H1 (cell line): ENCODE data around the gene ADAMTS14. TPM values are rescaled to one million over a fixed set of nuclear protein-coding genes. Genes with fewer than 3 reads are reported as not detected.

Experiments
- CTCF ChIA-PET: fragments of 300-600 bp; sonication (Branson Sonifier 250); formaldehyde crosslinking; loops from one replicate; lab custom pipeline; 2021; ENCODE audit not compliant: partially characterized antibody; lab: Charles Lee
- POLR2A ChIA-PET: fragments of 300-600 bp; sonication (Branson Sonifier 250); formaldehyde crosslinking; loops from one replicate; lab custom pipeline; 2021; ENCODE audit warnings: inconsistent platforms; ENCODE audit not compliant: partially characterized antibody; lab: Charles Lee
- DNase-seq, 2 experiments: peaks; one replicate each; pipeline versions ENCODE4 v3.0.0 to v3.0.0-alpha.2; 2010 to 2022; ENCODE audit warnings: low spot score in 2 of 2, low read depth in 1 of 2, mixed read lengths in 1 of 2
- FAIRE-seq: peaks from 2 replicates; lab custom pipeline; 2011; peaks lifted over from hg19 to GRCh38; lab: Jason Lieb, UNC
- H2AFZ ChIP-seq: 2 replicates; pipeline ENCODE4 v1.8.1; 2012; ENCODE audit warnings: low read length, inconsistent platforms
- H2AK5ac ChIP-seq: 2 replicates; pipeline ENCODE4 v1.6.1; 2013; ENCODE audit warnings: low read depth, low read length
- H2BK120ac ChIP-seq: replicated peaks from 2 replicates; pipeline ENCODE3; 2013; ENCODE audit warnings: low read depth, low read length, inconsistent platforms
- H2BK12ac ChIP-seq: 2 replicates; pipeline ENCODE4 v1.6.1; 2013; ENCODE audit warnings: low read depth, low read length
- H2BK15ac ChIP-seq: 2 replicates; pipeline ENCODE4 v1.6.1; 2013; ENCODE audit warnings: low read length
- H2BK20ac ChIP-seq: 2 replicates; pipeline ENCODE4 v1.6.1; 2013; ENCODE audit warnings: low read length
- H2BK5ac ChIP-seq: 2 replicates; pipeline ENCODE4 v1.6.1; 2013; ENCODE audit warnings: low read depth, low read length
- H3K14ac ChIP-seq: 2 replicates; pipeline ENCODE4 v1.6.1; 2013; ENCODE audit warnings: inconsistent platforms; ENCODE audit not compliant: insufficient read length
- H3K18ac ChIP-seq: 2 replicates; pipeline ENCODE4 v1.6.1; 2013; ENCODE audit warnings: low read length; ENCODE audit errors: extremely low read depth
- H3K23ac ChIP-seq: 2 replicates; pipeline ENCODE4 v1.6.1; 2013; ENCODE audit warnings: inconsistent platforms; ENCODE audit not compliant: insufficient read length
- H3K23me2 ChIP-seq: 2 replicates; pipeline ENCODE4 v1.6.1; 2013; ENCODE audit warnings: low read depth, low read length
- H3K27ac ChIP-seq: 2 replicates; pipeline ENCODE4 v1.6.1; 2011; ENCODE audit warnings: low read depth, low read length, inconsistent platforms
- H3K27me3 ChIP-seq, 4 experiments: replicated peaks in 1 of 4; 1 replicate in 1 of 4; 2 replicates in 3 of 4; pipeline versions ENCODE4 v1.6.1 to v1.8.1; 2011 to 2013; ENCODE audit warnings: low read length in 3 of 4, mild to moderate bottlenecking in 3 of 4, inconsistent platforms in 2 of 4, mixed read lengths in 2 of 4, moderate library complexity in 1 of 4; ENCODE audit not compliant: control insufficient read depth in 3 of 4, insufficient read depth in 3 of 4; ENCODE audit errors: extremely low read depth in 1 of 4
- H3K36me3 ChIP-seq, 4 experiments: 2 replicates each; pipeline versions ENCODE4 v1.6.1 to v1.8.1; 2011 to 2013; ENCODE audit warnings: mild to moderate bottlenecking in 4 of 4, low read length in 3 of 4, moderate library complexity in 2 of 4, control low read depth in 1 of 4, inconsistent platforms in 1 of 4; ENCODE audit not compliant: insufficient read depth in 4 of 4, control insufficient read depth in 2 of 4
- H3K4ac ChIP-seq: replicated peaks from 2 replicates; pipeline ENCODE3; 2013; ENCODE audit warnings: low read length, low read depth, mixed read lengths, inconsistent platforms; ENCODE audit not compliant: insufficient read length
- H3K4me1 ChIP-seq, 4 experiments: replicated peaks in 1 of 4; 1 replicate in 1 of 4; 2 replicates in 3 of 4; pipeline versions ENCODE4 v1.6.1 to v1.8.1; 2011 to 2013; ENCODE audit warnings: low read length in 3 of 4, inconsistent platforms in 2 of 4, mixed read lengths in 1 of 4; ENCODE audit not compliant: insufficient read depth in 4 of 4, control insufficient read depth in 3 of 4
- H3K4me2 ChIP-seq, 2 experiments: 2 replicates each; pipeline versions ENCODE4 v1.6.1 to v1.8.1; 2011 to 2013; ENCODE audit warnings: low read depth in 2 of 2, low read length in 2 of 2, control low read depth in 1 of 2, inconsistent platforms in 1 of 2, mild to moderate bottlenecking in 1 of 2; ENCODE audit not compliant: insufficient read depth in 1 of 2
- H3K4me3 ChIP-seq, 4 experiments: fragments of 200-600, 300-600 bp in 1 of 4; sonication (generic), shearing (Covaris generic), sonication (Bioruptor Twin) in 1 of 4; 2 replicates each; pipeline versions ENCODE4 v1.5.1 to v1.8.1; 2011 to 2016; ENCODE audit warnings: low read length in 4 of 4, low read depth in 3 of 4, control low read depth in 2 of 4, inconsistent platforms in 2 of 4, mild to moderate bottlenecking in 2 of 4, mixed read lengths in 1 of 4, moderate library complexity in 1 of 4; ENCODE audit not compliant: insufficient read depth in 2 of 4; ENCODE audit errors: extremely low read depth in 1 of 4
- H3K56ac ChIP-seq: replicated peaks from 2 replicates; pipeline ENCODE3; 2013; ENCODE audit warnings: low read depth, mild to moderate bottlenecking, mixed read lengths, low read length, inconsistent platforms; ENCODE audit not compliant: insufficient read length
- H3K79me1 ChIP-seq: 2 replicates; pipeline ENCODE4 v1.6.1; 2013; ENCODE audit warnings: low read depth, low read length, control low read depth
- H3K79me2 ChIP-seq, 2 experiments: 2 replicates each; pipeline versions ENCODE4 v1.6.1 to v1.8.1; 2012 to 2013; ENCODE audit warnings: low read length in 2 of 2, mild to moderate bottlenecking in 2 of 2, inconsistent platforms in 1 of 2; ENCODE audit not compliant: insufficient read depth in 2 of 2, control insufficient read depth in 1 of 2
- H3K9ac ChIP-seq, 4 experiments: replicated peaks in 1 of 4; 1 replicate in 1 of 4; 2 replicates in 3 of 4; pipeline versions ENCODE4 v1.6.1 to v1.8.1; 2011 to 2013; ENCODE audit warnings: low read depth in 3 of 4, low read length in 3 of 4, control low read depth in 2 of 4, mild to moderate bottlenecking in 2 of 4, moderate library complexity in 2 of 4, inconsistent platforms in 1 of 4; ENCODE audit errors: extremely low read depth in 1 of 4
- H3K9me3 ChIP-seq, 2 experiments: 2 replicates each; pipeline versions ENCODE4 v1.6.1 to v1.8.1; 2012 to 2013; ENCODE audit warnings: mild to moderate bottlenecking in 2 of 2, moderate library complexity in 2 of 2, control low read depth in 1 of 2, inconsistent platforms in 1 of 2, low read depth in 1 of 2, low read length in 1 of 2, mixed read lengths in 1 of 2; ENCODE audit not compliant: insufficient read depth in 2 of 2
- H4K20me1 ChIP-seq, 2 experiments: replicated peaks in 1 of 2; 2 replicates each; pipeline versions ENCODE3 to v1.8.1; 2011 to 2013; ENCODE audit warnings: inconsistent platforms in 2 of 2, low read length in 2 of 2, mild to moderate bottlenecking in 1 of 2; ENCODE audit not compliant: insufficient read depth in 2 of 2, control insufficient read depth in 1 of 2
- H4K5ac ChIP-seq: 2 replicates; pipeline ENCODE4 v1.6.1; 2013; ENCODE audit warnings: low read length, low read depth, mixed read lengths, inconsistent platforms; ENCODE audit not compliant: insufficient read length
- H4K8ac ChIP-seq: 2 replicates; pipeline ENCODE4 v1.8.0; 2013; ENCODE audit warnings: mild to moderate bottlenecking, moderate library complexity, low read length, inconsistent platforms; ENCODE audit not compliant: insufficient read depth; ENCODE audit errors: extremely low read depth
- H4K91ac ChIP-seq: replicated peaks from 2 replicates; pipeline ENCODE3; 2013; ENCODE audit warnings: low read length, mixed read lengths, inconsistent platforms; ENCODE audit not compliant: insufficient read length
- ASH2L ChIP-seq: fragments of 200-600, 300-600 bp; sonication (generic); IDR thresholded peaks from one replicate; pipeline ENCODE4 v1.7.1; 2017; ENCODE audit warnings: low read length
- FOSL1 ChIP-seq: IDR thresholded peaks from 2 replicates; pipeline ENCODE4 v1.6.1; 2011; ENCODE audit warnings: mild to moderate bottlenecking, low read depth, low read length, moderate library complexity; ENCODE audit not compliant: insufficient read depth
- POLR2AphosphoS5 ChIP-seq: IDR thresholded peaks from 2 replicates; pipeline ENCODE4 v1.6.1; 2011; ENCODE audit warnings: low read depth, low read length
- RXRA ChIP-seq: IDR thresholded peaks from 2 replicates; pipeline ENCODE4 v1.6.1; 2011; ENCODE audit warnings: low read depth, mild to moderate bottlenecking, low read length, moderate library complexity; ENCODE audit not compliant: insufficient read depth
- SP1 ChIP-seq: IDR thresholded peaks from 2 replicates; pipeline ENCODE4 v1.6.1; 2011; ENCODE audit warnings: low read depth, low read length
- TCF12 ChIP-seq: IDR thresholded peaks from 2 replicates; pipeline ENCODE4 v1.6.1; 2011; ENCODE audit warnings: low read depth, mild to moderate bottlenecking, low read length
- WGBS, 2 experiments: shearing (Covaris generic) in 1 of 2; methylation state at CpG; one replicate each; pipeline versions ENCODE4 v1.1.6 to v1.1.7; 2013 to 2015; ENCODE audit warnings: low lambda C conversion rate in 2 of 2, mixed read lengths in 2 of 2, inconsistent platforms in 1 of 2, low coverage in 1 of 2, missing lambda C conversion rate in 1 of 2; ENCODE audit not compliant: insufficient replicate concordance in 2 of 2, insufficient coverage in 1 of 2, insufficient read length in 1 of 2; ENCODE audit errors: extremely low coverage in 1 of 2, missing lambda C conversion rate in 1 of 2; 5-methylcytosine and 5-hydroxymethylcytosine counted together
- polyA plus RNA-seq, 7 experiments: library from polyadenylated mRNA; depleted of rRNA in 3 of 7; stranded (reverse) in 5 of 7; unstranded in 2 of 7; fragments of >200 nt in 5 of 7; fragments of 200-250 nt in 2 of 7; gene quantifications; 1 replicate in 5 of 7; 2 replicates in 1 of 7; 4 replicates in 1 of 7; pipeline versions ENCODE4 v1.2.1 to v1.2.3, GENCODE V29; 2011 to 2013; ENCODE audit warnings: missing spikeins in 2 of 7, mixed read lengths in 2 of 7
- total RNA-seq: library from RNA; stranded (reverse); fragmentation: NEBNext Ultra II Directional; extraction: Animal tissue kit (Norgen Biotek cat#: 25700); gene quantifications from 2 replicates; pipeline ENCODE4 v1.2.1, GENCODE V29; 2021
- TF ChIP-seq, protein P1 (sequence below), 3 experiments: IDR thresholded peaks; 1 replicate in 2 of 3; 2 replicates in 1 of 3; pipeline versions ENCODE4 v1.5.1 to v1.6.1; 2011; ENCODE audit warnings: low read length in 3 of 3, mild to moderate bottlenecking in 3 of 3, inconsistent platforms in 2 of 3, low read depth in 1 of 3, moderate library complexity in 1 of 3; ENCODE audit not compliant: insufficient read depth in 1 of 3; ENCODE audit errors: control extremely low read depth in 1 of 3

The ADAMTS14 gene
- total and polyA plus RNA-seq, 2 of the 8 experiments (the other 6 are each of a cell fraction or from before 2014, with no cell fraction given), result 2.0 to 2.3 TPM

DNA sequence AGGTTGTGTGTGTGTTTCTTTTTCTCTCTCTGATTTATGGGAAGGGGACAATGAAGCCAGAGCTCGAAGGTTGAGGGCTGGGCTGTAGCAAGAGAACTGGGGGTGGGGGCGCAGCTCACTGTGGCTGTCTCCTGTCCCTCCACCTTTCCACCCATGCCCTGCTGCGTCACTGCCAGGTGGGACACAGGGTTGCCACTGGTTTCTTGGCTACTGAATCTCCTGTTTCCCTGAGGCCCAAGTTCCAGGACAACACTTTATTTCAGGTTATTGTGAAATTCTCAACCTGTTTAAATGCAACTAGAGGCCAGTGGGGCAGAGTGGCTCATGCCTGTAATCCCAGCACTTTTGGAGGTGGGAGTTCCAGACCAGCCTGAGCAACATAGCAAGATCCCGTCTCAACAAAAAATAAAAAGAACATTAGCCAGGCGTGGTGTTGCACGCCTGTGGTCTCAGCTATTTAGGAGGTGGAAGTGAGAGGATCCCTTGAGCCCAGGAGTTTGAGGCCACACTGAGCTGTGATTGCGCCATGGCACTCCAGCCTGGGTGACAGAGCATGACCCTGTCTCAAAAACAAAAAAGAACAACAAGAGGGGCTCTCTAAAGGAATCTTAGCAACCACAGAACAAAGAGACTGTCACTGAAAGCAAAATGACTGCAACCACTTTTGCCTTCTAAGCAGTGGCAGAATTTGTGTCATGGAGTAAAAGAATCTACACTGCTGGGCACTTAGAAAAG, 90.3 kb downstream of the ADAMTS14 start:
- no peak overlapping the region for H2BK5ac ChIP-seq
- no peak overlapping the region for H3K4ac ChIP-seq
- no peak overlapping the region for H3K9ac ChIP-seq
- H3K4me1 ChIP-seq, result peaks cover 0 to 18% (median 12%) of the 10 kb centered on the region in 4 experiments; a peak in 6 of 7 replicates
- no peak overlapping the region for H3K27ac ChIP-seq
- no peak overlapping the region; the same call in 1 of the 2 replicates for H2AK5ac ChIP-seq
- FAIRE-seq, result no peak
- DNase-seq, result no peak
- 0 out of 2 replicates have a peak overlapping the region, but pooled peaks have one; percentile 81 for H2BK15ac ChIP-seq
- H2BK120ac ChIP-seq, result no peak overlapping the region
- H3K23ac ChIP-seq, result no peak overlapping the region
- H3K27me3 ChIP-seq, result no peaks in the 10 kb centered on the region
- no peak overlapping the region for H3K14ac ChIP-seq
- no peak overlapping the region for H4K8ac ChIP-seq
- no peak overlapping the region for H3K18ac ChIP-seq
- ChIA-PET POLR2A (no interaction called here), CTCF (interaction anchor here (1.1 to 2.7 kb wide), 4 partner anchors 9 to 116 kb away, joined by 3 to 11 read pairs (median 4); no protein-coding TSS in a partner anchor)
- H4K20me1 ChIP-seq, result no peaks in the 10 kb centered on the region
- no peak overlapping the region for H4K5ac ChIP-seq
- WGBS, 2 experiments, result 91% methylated on average over 7 of the region's 7 CpGs; no CpG with 5 or more reads in 1 of the 2 experiments
- no peak overlapping the region for H3K4me3 ChIP-seq
- no peak overlapping the region for H3K56ac ChIP-seq
- no peak overlapping the region for H3K4me2 ChIP-seq
- H3K9me3 ChIP-seq, result peaks cover 9 to 12% of the 10 kb centered on the region in 2 experiments
- H3K79me2 ChIP-seq, result no peaks in the 10 kb centered on the region
- H2BK12ac ChIP-seq, result no peak overlapping the region
- no peaks in the 10 kb centered on the region for H3K36me3 ChIP-seq
- no peak overlapping the region for H4K91ac ChIP-seq
- H2AFZ ChIP-seq, result no peak overlapping the region
- H3K79me1 ChIP-seq, result no peaks in the 10 kb centered on the region
- H2BK20ac ChIP-seq, result 0 out of 2 replicates have a peak overlapping the region, but pooled peaks have one; percentile 23
- H3K23me2 ChIP-seq, result no peaks in the 10 kb centered on the region
- TF ChIP-seq FOSL1, result no peak
- no peak for TF ChIP-seq POLR2AphosphoS5
- TF ChIP-seq TCF12, result no peak
- TF ChIP-seq RXRA, result no peak
- no peak for TF ChIP-seq SP1
- TF ChIP-seq ASH2L, result no peak
- TF ChIP-seq, protein P1, sequence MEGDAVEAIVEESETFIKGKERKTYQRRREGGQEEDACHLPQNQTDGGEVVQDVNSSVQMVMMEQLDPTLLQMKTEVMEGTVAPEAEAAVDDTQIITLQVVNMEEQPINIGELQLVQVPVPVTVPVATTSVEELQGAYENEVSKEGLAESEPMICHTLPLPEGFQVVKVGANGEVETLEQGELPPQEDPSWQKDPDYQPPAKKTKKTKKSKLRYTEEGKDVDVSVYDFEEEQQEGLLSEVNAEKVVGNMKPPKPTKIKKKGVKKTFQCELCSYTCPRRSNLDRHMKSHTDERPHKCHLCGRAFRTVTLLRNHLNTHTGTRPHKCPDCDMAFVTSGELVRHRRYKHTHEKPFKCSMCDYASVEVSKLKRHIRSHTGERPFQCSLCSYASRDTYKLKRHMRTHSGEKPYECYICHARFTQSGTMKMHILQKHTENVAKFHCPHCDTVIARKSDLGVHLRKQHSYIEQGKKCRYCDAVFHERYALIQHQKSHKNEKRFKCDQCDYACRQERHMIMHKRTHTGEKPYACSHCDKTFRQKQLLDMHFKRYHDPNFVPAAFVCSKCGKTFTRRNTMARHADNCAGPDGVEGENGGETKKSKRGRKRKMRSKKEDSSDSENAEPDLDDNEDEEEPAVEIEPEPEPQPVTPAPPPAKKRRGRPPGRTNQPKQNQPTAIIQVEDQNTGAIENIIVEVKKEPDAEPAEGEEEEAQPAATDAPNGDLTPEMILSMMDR (IDR thresholded peaks at IDR 0.05; ENCODE audit: control extremely low read depth in 1 of 3, insufficient read depth in 1 of 3, low read depth in 1 of 3, low read length in 3 of 3), result no peak
